ENCODE data around the gene SULT4A1. TPM values are rescaled to one million over a fixed set of nuclear protein-coding genes. Genes with fewer than 3 reads are reported as not detected.

Gene SULT4A1
- total and polyA plus RNA-seq, 2 experiments from 2014 or later, result 4.7 to 5.2 TPM

GRCh38 chr22:43869799-43870198 lies 7.5 kb upstream of the SULT4A1 start:
- Mint-ChIP-seq H3K36me3 (ENCODE audit: low read depth) (peaks cover 23% of the 10 kb centered on the region), H3K4me1 (peaks cover 18% of the 10 kb centered on the region), H3K27ac (no peak overlapping the region), H3K4me3 (no peak overlapping the region), H3K27me3 (ENCODE audit: insufficient read depth, low read depth, poor library complexity) (peaks cover 10% of the 10 kb centered on the region), H3K9me3 (peaks cover 48% of the 10 kb centered on the region)
- TF ChIP-seq ETS1 (IDR thresholded peaks at IDR 0.05) (no peak), ZNF331 (CRISPR knock-in tag; IDR thresholded peaks at IDR 0.05; ENCODE audit: low read depth) (no peak), ZNF114 (CRISPR knock-in tag; IDR thresholded peaks at IDR 0.05) (no peak), EZH2phosphoT487 (IDR thresholded peaks at IDR 0.05; ENCODE audit: unreplicated experiment) (no peak), REST (IDR thresholded peaks at IDR 0.05; ENCODE audit: unreplicated experiment) (no peak), ZNF462 (CRISPR knock-in tag; IDR thresholded peaks at IDR 0.05) (no peak), POLR2AphosphoS5 (IDR thresholded peaks at IDR 0.05; ENCODE audit: low read depth) (no peak), JUNB (IDR thresholded peaks at IDR 0.05; ENCODE audit: unreplicated experiment) (no peak), EZH2 (IDR thresholded peaks at IDR 0.05; ENCODE audit: low read depth, unreplicated experiment) (no peak), CREB1 (CRISPR knock-in tag; IDR thresholded peaks at IDR 0.05; ENCODE audit: low read depth) (no peak), NANOG (IDR thresholded peaks at IDR 0.05; ENCODE audit: borderline replicate concordance) (no peak), STAT1 (IDR thresholded peaks at IDR 0.05; ENCODE audit: unreplicated experiment) (no peak), CTCF (conservative IDR thresholded peaks at IDR 0.05; ENCODE audit: low read depth in 2 of 2) (no peak)
- H3K4me3 ChIP-seq, result no peak overlapping the region
- no peak overlapping the region for H3K27ac ChIP-seq (ENCODE audit: low read depth)
- no peaks in the 10 kb centered on the region for H4K20me1 ChIP-seq (replicated peaks; ENCODE audit: insufficient read depth)
- no peak for ATAC-seq
- no peaks in the 10 kb centered on the region for H3F3A ChIP-seq (replicated peaks; ENCODE audit: low read depth)
- H2AFZ ChIP-seq, result no peak overlapping the region
- H3K9me2 ChIP-seq (ENCODE audit: insufficient read depth), result no peaks in the 10 kb centered on the region
- peaks cover 12% of the 10 kb centered on the region for H3K4me1 ChIP-seq (ENCODE audit: insufficient read depth)
- no peak overlapping the region for H3K4me2 ChIP-seq
- H3K27me3 ChIP-seq (ENCODE audit: insufficient read depth), result no peaks in the 10 kb centered on the region
- H3K36me3 ChIP-seq (ENCODE audit: insufficient read depth), result peaks cover 9% of the 10 kb centered on the region; the same call in 1 of the 2 replicates
- no peak for DNase-seq (ENCODE audit: low spot score)
- no peaks in the 10 kb centered on the region for H3K79me2 ChIP-seq (replicated peaks; ENCODE audit: insufficient read depth)

Measured in GM23338 (cell line).